Smooth muscle cell (in vitro differentiated cells): ENCODE results near the gene MARCHF6. TPM values are rescaled to one million over a fixed set of nuclear protein-coding genes. Genes with fewer than 3 reads are reported as not detected.
A peak's percentile ranks its signal among the peaks of the same experiment; 100 is the strongest.

ENCODE experiments used
- DNase-seq: peaks from one replicate; lab custom pipeline; 2025; ENCODE audit not compliant: unreplicated experiment; lab: John Stamatoyannopoulos, UW
- H2AFZ ChIP-seq: fragments of 200-600 bp; sonication (generic); 2 replicates; pipeline ENCODE4 v1.6.0; 2016; ENCODE audit warnings: antibody characterized with exemption, low read depth, mild to moderate bottlenecking
- H3F3A ChIP-seq: fragments of 200-600 bp; sonication (generic); 2 replicates; pipeline ENCODE4 v1.6.0; 2017; ENCODE audit warnings: antibody characterized with exemption, low read depth
- H3K27ac ChIP-seq: fragments of 200-600 bp; sonication (generic); 2 replicates; pipeline ENCODE4 v1.5.1; 2016; ENCODE audit warnings: low read depth, mild to moderate bottlenecking
- H3K27me3 ChIP-seq: fragments of 200-600 bp; sonication (generic); 2 replicates; pipeline ENCODE4 v1.6.1; 2016; ENCODE audit warnings: low read depth, mild to moderate bottlenecking
- H3K36me3 ChIP-seq: fragments of 200-600 bp; sonication (generic); 2 replicates; pipeline ENCODE4 v1.5.1; 2016; ENCODE audit warnings: low read depth
- H3K4me1 ChIP-seq: fragments of 200-600 bp; sonication (generic); 2 replicates; pipeline ENCODE4 v1.5.1; 2016; ENCODE audit warnings: low read depth
- H3K4me2 ChIP-seq: fragments of 200-600 bp; sonication (generic); 2 replicates; pipeline ENCODE4 v1.6.0; 2016; ENCODE audit warnings: mild to moderate bottlenecking
- H3K4me3 ChIP-seq: fragments of 200-600 bp; sonication (generic); 2 replicates; pipeline ENCODE4 v1.5.1; 2016; ENCODE audit warnings: mild to moderate bottlenecking
- H3K79me2 ChIP-seq: fragments of 200-600 bp; sonication (generic); 2 replicates; pipeline ENCODE4 v1.6.0; 2016; ENCODE audit warnings: low read depth, mild to moderate bottlenecking
- H3K9ac ChIP-seq: fragments of 200-600 bp; sonication (generic); 2 replicates; pipeline ENCODE4 v1.6.0; 2016; ENCODE audit warnings: low read depth
- H3K9me3 ChIP-seq: fragments of 200-600 bp; sonication (generic); replicated peaks from 2 replicates; pipeline ENCODE4 v1.5.1; 2016; ENCODE audit warnings: low read depth
- H4K20me1 ChIP-seq: fragments of 200-600 bp; sonication (generic); 2 replicates; pipeline ENCODE4 v1.6.0; 2016; ENCODE audit warnings: low read depth
- WGBS: methylation state at CpG from one replicate; pipeline ENCODE4 v1.1.7; 2016; ENCODE audit warnings: low lambda C conversion rate; 5-methylcytosine and 5-hydroxymethylcytosine counted together
- polyA plus RNA-seq: library from polyadenylated mRNA; unstranded; fragments of >200 nt; fragmentation: Nextera tagmentation; extraction: Ambion mirVana; gene quantifications from 2 replicates; pipeline ENCODE4 v1.2.1, GENCODE V29; 2016
- total RNA-seq: library from RNA; depleted of rRNA; stranded (reverse); fragments of >200 nt; gene quantifications from 2 replicates; pipeline ENCODE4 v1.2.3, GENCODE V29; 2014
- TF ChIP-seq, protein P1 (sequence below): fragments of 200-600 bp; sonication (generic); IDR thresholded peaks from 2 replicates; pipeline ENCODE4 v1.5.1; 2017; ENCODE audit warnings: borderline replicate concordance, mild to moderate bottlenecking, antibody characterized with exemption; ENCODE audit not compliant: insufficient read depth, poor library complexity, severe bottlenecking

The MARCHF6 gene
- total and polyA plus RNA-seq, 2 experiments from 2014 or later, result 70.0 to 106 TPM

DNA sequence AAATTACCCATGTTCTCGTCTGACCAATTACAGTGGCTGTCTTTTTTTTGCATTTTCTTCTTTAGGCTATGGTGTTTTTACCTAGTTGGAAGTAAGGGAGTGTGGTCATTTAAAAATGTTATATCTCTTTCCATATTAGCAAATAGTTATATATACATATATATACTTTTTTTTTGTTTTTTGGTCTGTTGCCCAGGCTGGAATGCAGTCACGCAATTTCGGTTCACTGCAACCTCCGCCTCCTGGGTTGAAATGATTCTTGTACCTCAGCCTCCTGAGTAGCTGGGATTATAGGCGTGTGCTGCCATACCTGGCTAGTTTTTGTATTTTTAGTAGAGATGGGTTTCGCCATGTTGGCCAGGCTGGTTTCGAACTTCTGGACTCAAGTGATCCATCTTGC is 12.3 kb downstream of the MARCHF6 start:
- Histone ChIP-seq H2AFZ (no peak overlapping the region), H3K79me2 (peaks cover 100% of the 10 kb centered on the region), H3K9me3 (no peaks in the 10 kb centered on the region), H3K9ac (no peak overlapping the region), H4K20me1 (peaks cover 100% of the 10 kb centered on the region), H3K4me3 (no peak overlapping the region), H3K4me1 (no peaks in the 10 kb centered on the region), H3K27me3 (no peaks in the 10 kb centered on the region), H3K4me2 (no peak overlapping the region), H3K27ac (no peak overlapping the region), H3K36me3 (no peaks in the 10 kb centered on the region), H3F3A (no peaks in the 10 kb centered on the region)
- TF ChIP-seq, protein P1, sequence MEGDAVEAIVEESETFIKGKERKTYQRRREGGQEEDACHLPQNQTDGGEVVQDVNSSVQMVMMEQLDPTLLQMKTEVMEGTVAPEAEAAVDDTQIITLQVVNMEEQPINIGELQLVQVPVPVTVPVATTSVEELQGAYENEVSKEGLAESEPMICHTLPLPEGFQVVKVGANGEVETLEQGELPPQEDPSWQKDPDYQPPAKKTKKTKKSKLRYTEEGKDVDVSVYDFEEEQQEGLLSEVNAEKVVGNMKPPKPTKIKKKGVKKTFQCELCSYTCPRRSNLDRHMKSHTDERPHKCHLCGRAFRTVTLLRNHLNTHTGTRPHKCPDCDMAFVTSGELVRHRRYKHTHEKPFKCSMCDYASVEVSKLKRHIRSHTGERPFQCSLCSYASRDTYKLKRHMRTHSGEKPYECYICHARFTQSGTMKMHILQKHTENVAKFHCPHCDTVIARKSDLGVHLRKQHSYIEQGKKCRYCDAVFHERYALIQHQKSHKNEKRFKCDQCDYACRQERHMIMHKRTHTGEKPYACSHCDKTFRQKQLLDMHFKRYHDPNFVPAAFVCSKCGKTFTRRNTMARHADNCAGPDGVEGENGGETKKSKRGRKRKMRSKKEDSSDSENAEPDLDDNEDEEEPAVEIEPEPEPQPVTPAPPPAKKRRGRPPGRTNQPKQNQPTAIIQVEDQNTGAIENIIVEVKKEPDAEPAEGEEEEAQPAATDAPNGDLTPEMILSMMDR, result no peak
- no peak for DNase-seq
- 96% methylated on average over 7 of the region's 7 CpGs for WGBS

DNA sequence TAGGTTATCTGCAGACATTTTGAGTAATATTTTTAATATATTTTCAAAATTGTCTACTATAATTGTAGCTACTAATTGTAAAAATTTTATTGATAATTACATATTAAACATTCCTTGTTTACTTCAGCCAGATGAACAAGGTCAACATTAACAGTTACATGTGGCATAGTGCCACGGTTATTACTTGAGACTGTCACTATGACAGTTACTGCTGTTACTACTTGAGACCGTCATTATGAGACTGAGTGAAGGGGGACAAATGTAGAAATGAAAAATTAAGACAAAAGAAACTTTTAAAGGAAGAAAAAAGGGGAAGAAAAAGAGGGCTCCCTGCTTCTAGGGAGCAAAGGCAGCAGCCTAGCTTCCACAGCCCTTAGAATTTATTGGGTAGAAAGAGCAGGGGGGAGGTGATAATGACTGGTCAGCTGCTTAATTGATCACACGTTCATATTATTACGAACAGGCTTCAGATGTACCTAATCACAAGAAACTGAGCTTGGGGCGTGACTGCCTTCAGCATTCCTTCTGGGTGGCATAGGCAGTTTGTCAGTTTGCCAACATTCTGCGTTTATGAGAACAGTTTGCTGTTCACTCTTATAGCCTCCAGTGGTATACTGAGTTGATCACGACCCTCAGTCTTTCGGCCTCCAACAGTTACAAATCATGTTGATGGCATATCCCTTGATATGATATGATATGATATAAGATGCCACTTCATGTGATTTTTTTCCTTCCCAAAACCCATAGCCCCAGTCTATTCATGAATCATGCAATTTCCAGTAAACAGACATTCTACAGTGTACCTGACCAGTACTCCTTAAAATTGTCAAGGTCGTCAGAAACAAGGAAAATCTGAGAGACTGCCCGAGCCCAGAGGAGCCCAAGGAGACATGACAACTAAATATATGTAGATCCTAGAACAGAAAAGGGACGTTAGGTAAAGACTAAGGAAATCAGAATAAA is 13.1 kb downstream of the MARCHF6 start:
- 85% methylated on average over 11 of the region's 11 CpGs for WGBS
- no peak overlapping the region for H2AFZ ChIP-seq
- TF ChIP-seq, protein P1, result no peak
- no peak overlapping the region for H3K4me3 ChIP-seq
- no peaks in the 10 kb centered on the region for H3K27me3 ChIP-seq
- H3K9me3 ChIP-seq, result no peaks in the 10 kb centered on the region
- DNase-seq, result no peak
- H3F3A ChIP-seq, result no peaks in the 10 kb centered on the region
- H3K4me2 ChIP-seq, result no peak overlapping the region
- peaks cover 100% of the 10 kb centered on the region for H3K79me2 ChIP-seq
- H4K20me1 ChIP-seq, result peaks cover 100% of the 10 kb centered on the region
- no peaks in the 10 kb centered on the region for H3K36me3 ChIP-seq
- peak overlapping the region; percentile 15 for H3K27ac ChIP-seq
- H3K4me1 ChIP-seq, result no peaks in the 10 kb centered on the region
- no peak overlapping the region for H3K9ac ChIP-seq

DNA sequence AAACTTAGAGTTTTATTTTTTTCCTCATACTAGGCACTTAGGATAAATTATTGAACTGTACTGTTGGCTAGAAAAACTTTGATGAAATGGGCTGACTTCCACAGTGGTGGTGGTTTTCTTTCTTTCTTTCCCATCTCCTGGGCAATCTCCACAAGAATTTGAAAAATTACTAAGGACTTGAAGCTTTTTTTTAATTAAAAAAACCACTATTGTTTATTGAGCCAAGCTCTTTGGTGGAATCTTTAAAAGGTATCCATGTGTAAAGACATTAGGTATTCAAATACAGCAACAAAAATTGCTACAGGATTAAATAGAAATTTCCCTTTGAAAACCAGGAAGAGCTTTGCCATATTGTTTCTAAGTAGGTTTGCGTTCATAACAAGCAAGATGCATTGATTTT is 14.1 kb downstream of the MARCHF6 start:
- no peak overlapping the region for H2AFZ ChIP-seq
- no peak overlapping the region for H3K4me2 ChIP-seq
- no peak overlapping the region for H3K9ac ChIP-seq
- H3K4me3 ChIP-seq, result no peak overlapping the region
- H3K36me3 ChIP-seq, result no peaks in the 10 kb centered on the region
- no peaks in the 10 kb centered on the region for H3F3A ChIP-seq
- 98% methylated on average over 1 of the region's 1 CpG for WGBS
- H3K4me1 ChIP-seq, result peaks cover 10% of the 10 kb centered on the region
- no peak for DNase-seq
- no peaks in the 10 kb centered on the region for H3K9me3 ChIP-seq
- peaks cover 100% of the 10 kb centered on the region for H4K20me1 ChIP-seq
- TF ChIP-seq, protein P1, result no peak
- H3K27me3 ChIP-seq, result no peaks in the 10 kb centered on the region
- H3K27ac ChIP-seq, result no peak overlapping the region
- H3K79me2 ChIP-seq, result peaks cover 100% of the 10 kb centered on the region
